Inflammatory macrophage treated with lipopolysaccharide for 4 hours (primary cell): Measurements from ENCODE around the gene SMKR1.

Experiments
- DNase-seq: peaks from one replicate; pipeline ENCODE4 v3.0.0-alpha.2; 2020

SMKR1 gene

GRCh38 chr7:129489491-129489890, 12.8 kb upstream of the SMKR1 start:
- no peak for DNase-seq

- no peak for DNase-seq
These were observed 9.9 kb upstream of the SMKR1 start for GRCh38 chr7:129492391-129492790.

- no peak for DNase-seq
These were observed 8.8 kb upstream of the SMKR1 start for GRCh38 chr7:129493555-129493954.

GRCh38 chr7:129494041-129494440, 8.3 kb upstream of the SMKR1 start:
- peak; percentile 67 for DNase-seq

GRCh38 chr7:129495987-129496386, 6.3 kb upstream of the SMKR1 start:
- no peak for DNase-seq

GRCh38 chr7:129496653-129497052, 5.7 kb upstream of the SMKR1 start:
- no peak for DNase-seq

GRCh38 chr7:129497156-129497555, 5.2 kb upstream of the SMKR1 start:
- no peak for DNase-seq

GRCh38 chr7:129498021-129498420, 4.3 kb upstream of the SMKR1 start:
- no peak for DNase-seq

GRCh38 chr7:129499999-129500398, 2.3 kb upstream of the SMKR1 start:
- DNase-seq, result no peak

GRCh38 chr7:129502708-129503685, 666 bp downstream of the SMKR1 start:
- no peak for DNase-seq

- no peak for DNase-seq
These were observed 1.4 kb downstream of the SMKR1 start for GRCh38 chr7:129503725-129504124.

GRCh38 chr7:129512192-129512591, 9.9 kb downstream of the SMKR1 start:
- DNase-seq, result no peak

- no peak for DNase-seq
These were observed 11.2 kb downstream of the SMKR1 start for GRCh38 chr7:129513546-129513945.

GRCh38 chr7:129514683-129515082, 12.4 kb downstream of the SMKR1 start:
- DNase-seq, result no peak

GRCh38 chr7:129515381-129515780, 13.1 kb downstream of the SMKR1 start:
- no peak for DNase-seq

GRCh38 chr7:129517931-129518330, 15.6 kb downstream of the SMKR1 start:
- DNase-seq, result peak; percentile 46

- DNase-seq, result no peak
These were observed 17.1 kb downstream of the SMKR1 start for GRCh38 chr7:129519464-129519863.

GRCh38 chr7:129522088-129522970, 20.0 kb downstream of the SMKR1 start:
- no peak for DNase-seq

- no peak for DNase-seq
These were observed 20.6 kb downstream of the SMKR1 start for GRCh38 chr7:129522971-129523340.

- DNase-seq, result no peak
These were observed 21.6 kb downstream of the SMKR1 start for GRCh38 chr7:129523924-129524323.

GRCh38 chr7:129524405-129524804, 22.1 kb downstream of the SMKR1 start:
- DNase-seq, result peak; percentile 63

- DNase-seq, result no peak
These were observed 23.0 kb downstream of the SMKR1 start for GRCh38 chr7:129525225-129525862.

- DNase-seq, result no peak
These were observed 27.3 kb downstream of the SMKR1 start for GRCh38 chr7:129529643-129530042.
